RWPE2 (cell line): Measurements from ENCODE around the gene HIVEP1.

ENCODE experiments used
- ATAC-seq: fragments of 200-7000 bp; cut with Tn5 transposase; 3 replicates; pipeline ENCODE4 v1.9.1; 2021; ENCODE audit warnings: low read depth
- DNase-seq: peaks from one replicate; pipeline ENCODE4 v3.0.0-alpha.2; 2020; ENCODE audit warnings: low spot score
- H3K27ac ChIP-seq: fragments of 450-650 bp; 2 replicates; pipeline ENCODE4 v1.5.1; 2017; ENCODE audit warnings: mild to moderate bottlenecking; ENCODE audit not compliant: poor library complexity, severe bottlenecking
- H3K27me3 ChIP-seq: fragments of 250-450 bp; sonication (Bioruptor Pico); 2 replicates; pipeline ENCODE4 v1.5.1; 2021; ENCODE audit warnings: mild to moderate bottlenecking, moderate library complexity; ENCODE audit not compliant: insufficient read depth, poor library complexity, severe bottlenecking
- H3K36me3 ChIP-seq: fragments of 250-450 bp; sonication (Bioruptor Pico); 2 replicates; pipeline ENCODE4 v1.5.1; 2020; ENCODE audit warnings: low read depth, mild to moderate bottlenecking, moderate library complexity
- H3K4me1 ChIP-seq: fragments of 250-450 bp; sonication (Bioruptor Pico); 2 replicates; pipeline ENCODE4 v1.5.1; 2021; ENCODE audit warnings: mild to moderate bottlenecking, moderate library complexity; ENCODE audit not compliant: insufficient read depth, poor library complexity, severe bottlenecking
- H3K4me3 ChIP-seq: fragments of 250-450 bp; sonication (Bioruptor Pico); 2 replicates; pipeline ENCODE4 v1.5.1; 2021; ENCODE audit warnings: mild to moderate bottlenecking, moderate library complexity; ENCODE audit not compliant: severe bottlenecking
- H3K9me3 ChIP-seq: fragments of 250-450 bp; sonication (Bioruptor Pico); 2 replicates; pipeline ENCODE4 v1.5.1; 2021; ENCODE audit warnings: mild to moderate bottlenecking, moderate library complexity; ENCODE audit not compliant: severe bottlenecking
- TF ChIP-seq, protein P1 (sequence below): fragments of 450-650 bp; IDR thresholded peaks from one replicate; pipeline ENCODE4 v1.5.1; 2017; ENCODE audit warnings: mild to moderate bottlenecking, moderate library complexity; ENCODE audit not compliant: poor library complexity, severe bottlenecking

HIVEP1 gene

DNA sequence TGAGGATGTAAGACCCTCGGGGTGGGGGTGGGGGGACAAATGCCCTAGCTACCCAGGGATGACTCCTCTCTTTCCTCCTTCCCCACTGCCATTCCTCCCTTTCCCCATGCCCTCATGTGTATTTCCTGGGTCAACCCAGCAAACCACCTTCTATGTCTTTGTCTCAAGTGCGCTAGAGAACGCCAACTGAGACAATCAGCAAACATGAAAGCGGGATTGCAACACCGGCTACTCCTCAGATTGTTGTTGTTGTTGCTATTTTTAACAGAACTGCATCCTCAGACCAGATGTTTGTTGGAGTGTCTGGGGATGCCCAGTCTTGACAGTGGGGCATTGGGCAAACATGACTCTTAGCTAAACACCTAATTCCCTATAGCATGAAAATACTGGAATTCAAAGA is 39.3 kb upstream of the HIVEP1 start:
- no peaks in the 10 kb centered on the region for H3K9me3 ChIP-seq
- H3K4me3 ChIP-seq, result no peak overlapping the region
- H3K27me3 ChIP-seq, result no peaks in the 10 kb centered on the region
- DNase-seq (no peak), ATAC-seq (no peak)
- H3K36me3 ChIP-seq, result no peaks in the 10 kb centered on the region
- TF ChIP-seq, protein P1, sequence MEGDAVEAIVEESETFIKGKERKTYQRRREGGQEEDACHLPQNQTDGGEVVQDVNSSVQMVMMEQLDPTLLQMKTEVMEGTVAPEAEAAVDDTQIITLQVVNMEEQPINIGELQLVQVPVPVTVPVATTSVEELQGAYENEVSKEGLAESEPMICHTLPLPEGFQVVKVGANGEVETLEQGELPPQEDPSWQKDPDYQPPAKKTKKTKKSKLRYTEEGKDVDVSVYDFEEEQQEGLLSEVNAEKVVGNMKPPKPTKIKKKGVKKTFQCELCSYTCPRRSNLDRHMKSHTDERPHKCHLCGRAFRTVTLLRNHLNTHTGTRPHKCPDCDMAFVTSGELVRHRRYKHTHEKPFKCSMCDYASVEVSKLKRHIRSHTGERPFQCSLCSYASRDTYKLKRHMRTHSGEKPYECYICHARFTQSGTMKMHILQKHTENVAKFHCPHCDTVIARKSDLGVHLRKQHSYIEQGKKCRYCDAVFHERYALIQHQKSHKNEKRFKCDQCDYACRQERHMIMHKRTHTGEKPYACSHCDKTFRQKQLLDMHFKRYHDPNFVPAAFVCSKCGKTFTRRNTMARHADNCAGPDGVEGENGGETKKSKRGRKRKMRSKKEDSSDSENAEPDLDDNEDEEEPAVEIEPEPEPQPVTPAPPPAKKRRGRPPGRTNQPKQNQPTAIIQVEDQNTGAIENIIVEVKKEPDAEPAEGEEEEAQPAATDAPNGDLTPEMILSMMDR, result no peak
- no peaks in the 10 kb centered on the region for H3K4me1 ChIP-seq
- no peak overlapping the region for H3K27ac ChIP-seq

DNA sequence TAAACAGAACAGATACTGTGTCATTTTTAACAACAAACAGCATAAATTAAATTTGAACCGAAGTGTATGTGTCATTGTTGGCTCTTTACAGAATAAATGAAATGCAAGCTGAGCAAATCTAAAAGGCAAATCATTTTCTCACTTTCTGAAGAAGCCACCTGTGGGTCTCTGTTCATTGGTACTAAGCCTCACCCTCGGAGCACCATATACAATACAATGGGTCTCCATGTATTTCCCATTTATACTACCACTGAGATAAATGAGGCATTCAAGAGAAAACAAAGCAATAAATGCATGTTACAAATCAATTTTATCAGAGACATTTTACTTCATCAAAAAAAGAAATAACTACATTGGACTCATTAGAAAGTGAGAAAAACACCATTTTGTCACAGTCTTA is 38.9 kb upstream of the HIVEP1 start:
- H3K27me3 ChIP-seq, result no peaks in the 10 kb centered on the region
- no peaks in the 10 kb centered on the region for H3K4me1 ChIP-seq
- ATAC-seq, result no peak
- TF ChIP-seq, protein P1, result no peak
- no peaks in the 10 kb centered on the region for H3K36me3 ChIP-seq
- H3K27ac ChIP-seq, result no peak overlapping the region
- no peaks in the 10 kb centered on the region for H3K9me3 ChIP-seq
- DNase-seq, result no peak
- no peak overlapping the region for H3K4me3 ChIP-seq

DNA sequence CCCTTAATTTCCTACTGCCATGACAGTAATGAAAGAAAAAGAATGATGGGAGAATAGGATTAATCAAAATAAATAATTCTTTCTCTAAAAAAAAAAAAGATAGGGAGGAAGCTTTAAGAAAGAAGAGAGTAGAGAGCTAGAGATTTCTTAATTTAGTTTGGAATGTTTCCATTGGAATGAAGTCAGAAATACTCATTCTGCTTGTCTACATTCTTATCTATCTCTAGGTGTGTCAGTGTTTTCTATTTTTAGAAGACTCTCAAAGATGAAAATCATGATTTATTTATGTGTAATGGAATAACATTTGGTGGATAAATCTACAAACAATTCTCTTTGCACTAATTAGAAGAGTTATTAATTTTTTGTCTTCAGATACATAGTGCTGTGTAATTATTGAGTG is 38.0 kb upstream of the HIVEP1 start:
- TF ChIP-seq, protein P1, result no peak
- H3K4me1 ChIP-seq, result no peaks in the 10 kb centered on the region
- H3K36me3 ChIP-seq, result no peaks in the 10 kb centered on the region
- ATAC-seq (no peak), DNase-seq (no peak)
- H3K27ac ChIP-seq, result no peak overlapping the region
- H3K9me3 ChIP-seq, result no peaks in the 10 kb centered on the region
- no peak overlapping the region for H3K4me3 ChIP-seq
- H3K27me3 ChIP-seq, result no peaks in the 10 kb centered on the region

DNA sequence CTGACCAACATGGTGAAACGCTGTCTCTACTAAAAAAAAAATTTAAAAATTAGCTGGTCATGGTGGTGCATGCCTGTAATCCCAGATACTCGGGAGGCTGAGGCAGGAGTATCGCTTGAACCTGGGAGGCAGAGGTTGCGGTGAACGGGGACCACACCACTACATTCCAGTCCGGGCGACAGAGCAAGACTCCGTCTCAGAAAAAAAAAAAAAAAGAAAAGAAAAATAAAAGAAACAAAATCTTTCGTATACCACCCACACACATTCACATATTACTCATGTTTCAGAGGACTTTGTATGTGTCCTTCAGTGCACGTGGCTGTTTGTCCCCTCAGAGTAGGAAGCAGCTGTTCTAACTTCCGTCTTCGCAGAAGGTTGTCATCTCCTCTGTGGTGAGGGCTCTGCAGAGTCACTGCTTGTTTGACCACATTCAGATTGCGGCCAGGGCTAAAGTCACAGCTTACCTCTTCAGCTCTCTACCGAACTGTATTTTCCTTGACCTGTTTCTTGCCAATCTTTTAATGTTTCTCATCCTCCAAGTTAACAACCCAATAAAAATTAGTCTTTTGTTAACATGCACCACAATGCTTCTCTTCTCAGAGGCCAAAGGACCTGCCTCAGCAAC is 36.6 kb upstream of the HIVEP1 start:
- Histone ChIP-seq H3K9me3 (no peaks in the 10 kb centered on the region), H3K4me3 (no peak overlapping the region), H3K4me1 (no peaks in the 10 kb centered on the region), H3K36me3 (no peaks in the 10 kb centered on the region), H3K27ac (no peak overlapping the region), H3K27me3 (no peaks in the 10 kb centered on the region)
- no peak for DNase-seq
- TF ChIP-seq, protein P1, result no peak
- ATAC-seq, result no peak

DNA sequence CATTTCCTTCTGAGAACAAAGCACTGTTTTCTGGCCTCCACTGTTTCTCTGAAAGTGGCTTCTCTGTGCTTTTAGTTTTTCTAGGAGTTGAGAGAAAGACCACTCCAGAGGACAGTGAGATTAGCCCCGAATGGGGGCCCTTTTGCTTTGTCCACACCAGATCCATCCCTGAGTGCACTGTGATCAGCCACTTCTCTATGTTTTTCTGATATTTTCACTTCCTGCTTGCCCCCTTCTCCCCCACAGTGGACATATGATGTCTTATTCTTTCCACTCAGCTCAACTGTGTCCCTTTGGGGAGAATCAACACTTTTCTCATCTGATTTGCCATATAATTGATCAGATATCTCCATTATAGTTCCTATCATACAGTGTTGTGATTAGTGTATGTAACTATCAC is 35.6 kb upstream of the HIVEP1 start:
- no peak for ATAC-seq
- no peak for DNase-seq

More for the DNA sequence above, 35.6 kb upstream of the HIVEP1 start:
- TF ChIP-seq, protein P1, result no peak
- no peaks in the 10 kb centered on the region for H3K36me3 ChIP-seq
- H3K27ac ChIP-seq, result no peak overlapping the region
- no peak overlapping the region for H3K4me3 ChIP-seq
- no peaks in the 10 kb centered on the region for H3K27me3 ChIP-seq
- no peaks in the 10 kb centered on the region for H3K9me3 ChIP-seq
- no peaks in the 10 kb centered on the region for H3K4me1 ChIP-seq
